Activated T-helper 1 cell treated with anti-CD3 and anti-CD28 coated beads, Interleukin-2, amount 50 U/mL, for 16 hours (primary cell): ENCODE results near the gene HOXD9.

Experiments
- DNase-seq, 2 donors: peaks; one replicate each; pipeline ENCODE4 v3.0.0-alpha.2; 2020; ENCODE audit warnings: low read depth in 1 of 2, low spot score in 1 of 2

HOXD9 gene

GRCh38 chr2:176110415-176111308 is 11.9 kb upstream of the HOXD9 start:
- no peak for DNase-seq

- no peak for DNase-seq
Measured at GRCh38 chr2:176111309-176111663, 11.2 kb upstream of the HOXD9 start.

- no peak for DNase-seq
Measured at GRCh38 chr2:176111846-176112374, 10.6 kb upstream of the HOXD9 start.

GRCh38 chr2:176112375-176113302 is 9.9 kb upstream of the HOXD9 start:
- DNase-seq: no peak

DNA sequence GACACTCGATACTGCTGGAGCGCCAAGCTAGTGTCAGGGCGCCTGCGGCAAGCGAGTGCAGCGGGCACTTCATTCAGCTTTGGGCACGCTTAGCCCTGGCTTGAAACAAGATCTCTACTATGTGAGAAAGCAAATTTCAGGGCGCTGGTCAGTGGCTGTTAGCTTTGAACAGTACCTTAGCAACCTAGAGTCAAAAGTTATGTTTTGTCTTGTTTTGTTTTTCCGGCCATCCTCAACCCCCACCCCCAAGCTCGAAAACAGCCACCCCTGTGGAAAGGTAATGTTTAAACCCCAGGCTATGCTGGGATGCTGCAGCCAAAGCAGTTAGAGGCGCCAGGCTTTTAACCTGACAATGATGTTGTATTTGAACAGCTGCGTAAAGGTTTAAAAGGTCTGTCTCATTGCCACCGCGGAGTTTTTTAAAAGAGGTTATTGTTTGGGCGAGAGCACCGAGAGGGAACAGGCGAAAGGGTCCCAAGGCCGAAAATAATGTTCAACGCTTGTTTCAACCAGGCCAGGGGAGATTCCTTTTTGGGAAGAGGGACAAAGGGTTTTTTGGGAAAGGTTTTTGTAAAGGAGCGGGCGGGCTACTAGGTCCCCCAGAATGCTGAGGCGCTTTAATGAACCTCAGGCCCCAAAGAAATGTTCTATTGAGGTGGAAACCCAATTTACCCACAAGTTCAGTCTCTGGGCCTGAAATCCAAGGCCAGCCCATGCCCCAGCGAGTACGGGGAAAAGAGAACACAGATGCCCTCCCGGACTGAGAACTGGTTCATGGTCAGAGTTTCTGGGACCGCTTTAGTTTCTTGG is 8.2 kb upstream of the HOXD9 start:
- DNase-seq: no peak

DNA sequence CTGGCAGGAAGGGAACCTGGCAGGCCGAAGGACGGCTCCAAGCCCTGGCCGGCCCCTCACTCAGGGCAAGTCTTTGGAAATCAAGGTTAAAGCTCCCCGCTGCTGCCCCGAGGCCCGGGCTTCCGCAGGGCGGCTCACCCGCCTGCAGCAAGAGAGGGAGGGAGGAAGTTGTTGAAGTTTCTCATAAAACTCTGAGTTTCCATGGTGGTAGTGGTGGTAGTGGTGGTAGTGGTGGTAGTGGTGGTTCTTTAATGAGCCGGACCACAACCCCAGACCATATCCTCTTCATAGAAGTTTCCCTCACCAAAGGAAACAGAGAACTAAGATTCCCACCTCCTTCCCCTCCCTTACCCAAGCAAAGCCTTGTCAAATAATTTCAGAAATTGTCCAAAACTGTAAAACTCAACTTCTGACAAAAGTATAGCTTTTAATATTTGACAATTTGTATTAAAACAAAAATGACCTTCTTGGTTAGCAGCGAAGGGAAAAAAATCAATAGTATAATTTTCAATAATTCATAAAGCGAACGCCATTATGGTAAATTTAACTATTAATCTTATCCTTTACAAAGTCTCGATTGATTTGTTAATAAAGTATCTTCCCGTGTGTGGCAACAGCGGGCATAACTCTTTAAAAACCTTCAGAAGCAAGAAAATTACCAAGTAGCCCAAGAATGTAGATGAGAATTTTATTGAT is 7.4 kb upstream of the HOXD9 start:
- no peak for DNase-seq

DNA sequence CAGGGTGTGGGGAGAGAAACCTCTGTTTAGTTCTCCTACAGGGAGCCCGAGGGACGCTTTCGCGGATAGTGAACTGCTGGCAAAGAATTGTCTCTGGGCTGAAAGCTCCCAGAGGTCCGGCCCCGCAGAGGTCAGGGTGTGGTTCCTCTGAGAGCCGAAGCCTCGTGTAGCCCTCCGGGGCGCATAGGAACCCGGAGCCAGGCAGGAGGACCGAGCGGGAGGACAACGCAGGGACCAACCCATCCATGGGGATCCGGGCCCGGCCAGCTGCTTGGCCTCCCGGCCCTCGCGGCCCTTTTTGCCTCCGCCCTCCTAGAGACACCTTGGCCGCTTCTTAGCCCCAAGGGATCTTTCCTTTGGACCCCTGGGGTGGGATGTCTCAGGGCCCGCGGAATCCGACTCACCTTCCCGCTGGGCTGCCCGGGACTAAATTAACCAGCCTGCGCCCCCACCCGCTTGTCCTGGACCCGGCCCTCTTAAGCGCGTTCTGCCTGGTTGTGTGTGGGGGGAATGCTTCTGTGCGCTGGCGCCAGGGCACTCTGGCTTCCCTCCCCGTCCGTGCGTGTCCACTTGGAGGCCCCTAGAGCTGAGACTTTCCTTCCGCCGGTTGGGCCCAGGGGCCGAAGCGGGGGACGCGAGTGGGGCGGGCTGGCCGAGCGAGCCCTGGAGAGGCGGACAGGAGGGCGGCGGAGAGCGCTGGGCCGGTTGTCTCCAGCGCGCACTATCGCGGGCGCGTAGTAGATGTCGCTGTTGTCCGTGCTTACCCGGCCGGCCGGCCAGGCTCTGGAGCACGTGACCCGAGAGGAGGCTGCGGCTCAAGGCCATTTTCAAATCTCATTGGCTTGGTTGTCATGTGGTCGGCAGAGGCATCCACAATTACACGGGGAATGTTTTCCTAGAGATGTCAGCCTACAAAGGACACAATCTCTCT is 6.4 kb upstream of the HOXD9 start, which contains the start of gene HOXD10:
Gene HOXD10, plus strand, starts transcription at position 896 of the 931 bp plus-strand sequence. CDS start 56 bp downstream, outside the sequence.
- DNase-seq: no peak

- DNase-seq: no peak
Measured at GRCh38 chr2:176117162-176117822, 5.2 kb upstream of the HOXD9 start.

DNA sequence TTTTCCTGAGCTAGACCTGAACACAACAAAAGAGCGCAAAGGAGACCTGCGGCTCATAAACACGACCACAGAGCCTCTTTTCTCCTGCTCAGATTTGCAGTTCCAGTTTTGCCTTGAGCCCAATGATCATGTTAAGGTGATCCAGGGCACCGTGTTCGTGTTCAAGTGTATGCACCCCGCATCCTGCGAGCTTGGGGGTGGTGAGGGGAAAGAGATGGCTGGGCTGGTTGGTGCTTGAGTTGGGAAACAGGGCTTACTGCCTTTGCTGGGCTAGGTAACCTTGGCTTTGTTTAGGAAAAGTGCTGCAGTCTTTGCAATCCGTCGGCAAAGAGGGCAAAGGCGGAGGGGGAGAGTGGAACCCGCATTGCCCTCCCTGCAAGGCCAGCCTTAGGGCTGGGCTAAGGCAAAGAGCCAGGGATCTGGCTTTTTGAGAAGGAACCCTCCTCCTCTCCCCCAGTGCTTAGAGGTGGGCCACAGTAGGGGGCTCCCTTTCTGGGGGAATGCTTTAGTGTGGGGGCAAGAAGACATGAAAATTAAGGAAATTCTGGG is 4.6 kb upstream of the HOXD9 start:
- no peak for DNase-seq

DNA sequence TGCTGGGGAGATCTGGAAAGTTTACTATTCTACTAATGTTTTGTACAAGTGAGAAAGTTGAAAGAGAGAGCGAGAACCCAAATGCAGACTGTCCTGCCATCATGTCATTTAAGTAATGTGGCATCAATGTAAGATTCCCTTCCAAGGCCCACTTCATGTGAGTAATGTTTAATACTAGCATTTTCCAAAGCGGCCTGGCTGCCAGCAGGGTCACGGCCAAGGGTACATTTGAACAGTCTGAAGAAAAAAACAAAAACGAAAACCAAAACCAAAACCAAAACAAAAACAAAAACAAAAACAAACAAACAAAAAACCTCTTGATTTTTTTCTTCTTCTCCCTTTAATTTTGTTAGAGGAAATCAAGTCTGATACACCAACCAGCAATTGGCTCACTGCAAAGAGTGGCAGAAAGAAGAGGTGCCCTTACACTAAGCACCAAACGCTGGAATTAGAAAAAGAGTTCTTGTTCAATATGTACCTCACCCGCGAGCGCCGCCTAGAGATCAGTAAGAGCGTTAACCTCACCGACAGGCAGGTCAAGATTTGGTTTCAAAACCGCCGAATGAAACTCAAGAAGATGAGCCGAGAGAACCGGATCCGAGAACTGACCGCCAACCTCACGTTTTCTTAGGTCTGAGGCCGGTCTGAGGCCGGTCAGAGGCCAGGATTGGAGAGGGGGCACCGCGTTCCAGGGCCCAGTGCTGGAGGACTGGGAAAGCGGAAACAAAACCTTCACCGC is 3.7 kb upstream of the HOXD9 start:
- no peak for DNase-seq

GRCh38 chr2:176120364-176121189 is 1.9 kb upstream of the HOXD9 start:
- DNase-seq: no peak

DNA sequence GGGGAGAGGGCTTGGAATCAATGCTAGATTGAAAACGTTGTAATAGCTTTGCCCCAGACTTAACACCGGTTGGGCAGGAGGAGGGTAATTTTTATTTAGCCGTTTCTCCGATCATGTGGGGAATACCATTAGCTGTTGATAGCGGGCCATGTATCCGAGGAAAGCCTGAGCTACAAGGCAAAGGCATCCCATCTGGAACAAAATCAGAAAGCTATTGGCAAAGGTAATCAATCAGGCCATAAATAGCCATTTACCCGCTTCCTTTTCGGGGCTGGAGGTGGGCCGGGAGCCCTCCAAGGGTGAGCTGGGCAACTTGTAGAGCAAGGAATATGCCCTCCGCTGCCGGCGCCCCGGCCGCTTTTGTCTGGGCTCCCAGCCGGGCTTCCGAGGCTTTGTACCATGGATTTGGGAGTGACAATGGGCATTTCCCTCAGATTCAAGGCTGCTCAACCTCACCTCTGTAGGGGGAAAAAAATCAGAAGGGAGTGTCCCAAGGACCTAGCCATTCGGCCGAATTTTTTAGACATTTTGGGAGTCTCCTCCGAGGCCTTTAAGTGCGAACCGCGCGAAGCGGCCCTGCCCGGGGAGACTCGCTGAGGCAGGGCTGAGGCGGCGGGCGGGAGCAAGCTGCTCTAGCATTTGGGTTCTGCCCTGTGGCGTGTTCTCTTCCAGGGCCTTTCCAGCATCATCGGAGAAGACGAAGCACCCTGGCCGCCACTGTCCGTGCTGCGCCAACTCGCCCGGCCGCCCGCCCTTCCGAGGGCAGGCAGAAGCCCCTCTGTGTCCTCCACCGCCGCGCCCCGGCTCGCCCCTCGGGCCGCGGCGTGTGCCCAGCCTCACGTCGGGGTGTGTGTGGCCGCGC is 1.1 kb upstream of the HOXD9 start:
- no peak for DNase-seq

GRCh38 chr2:176122052-176122682 is 352 bp upstream of the HOXD9 start:
- no peak for DNase-seq

DNA sequence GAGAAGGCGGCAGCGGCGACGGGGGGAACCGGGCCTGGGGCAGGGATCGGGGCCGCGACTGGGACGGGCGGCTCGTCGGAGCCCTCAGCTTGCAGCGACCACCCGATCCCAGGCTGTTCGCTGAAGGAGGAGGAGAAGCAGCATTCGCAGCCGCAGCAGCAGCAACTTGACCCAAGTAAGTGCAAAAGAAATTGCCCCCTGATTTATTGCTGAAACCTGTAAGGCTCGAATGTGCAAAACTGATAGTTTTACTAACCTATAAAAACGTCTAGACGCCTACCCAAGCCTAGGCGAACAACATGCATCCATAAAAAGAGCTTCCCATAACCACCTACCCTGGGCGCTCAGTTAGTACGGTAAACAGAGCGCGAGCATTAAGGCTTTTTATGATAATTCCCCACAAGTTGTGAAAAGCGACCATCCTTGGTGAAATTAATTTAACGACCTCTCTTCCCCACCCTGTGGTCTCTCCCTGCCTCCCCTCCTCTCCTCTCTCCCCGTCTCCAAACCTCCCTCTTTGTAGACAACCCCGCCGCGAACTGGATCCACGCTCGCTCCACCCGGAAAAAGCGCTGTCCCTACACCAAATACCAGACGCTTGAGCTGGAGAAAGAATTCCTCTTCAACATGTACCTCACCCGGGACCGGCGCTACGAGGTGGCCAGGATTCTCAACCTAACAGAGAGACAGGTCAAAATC is 1.0 kb downstream of the HOXD9 start:
- DNase-seq: no peak
